Non-pigmented ciliary epithelial cell (primary cell): ENCODE results near the gene FAM229A.
"Not testable (repeated sequence)": the region's sequence is repeated elsewhere in the genome, so short reads cannot be mapped to it uniquely, and the experiment has no call there.

Experiments used
- DNase-seq: peaks from one replicate; pipeline ENCODE4 v3.0.0-alpha.2; 2010; ENCODE audit warnings: low read depth

FAM229A gene

DNA sequence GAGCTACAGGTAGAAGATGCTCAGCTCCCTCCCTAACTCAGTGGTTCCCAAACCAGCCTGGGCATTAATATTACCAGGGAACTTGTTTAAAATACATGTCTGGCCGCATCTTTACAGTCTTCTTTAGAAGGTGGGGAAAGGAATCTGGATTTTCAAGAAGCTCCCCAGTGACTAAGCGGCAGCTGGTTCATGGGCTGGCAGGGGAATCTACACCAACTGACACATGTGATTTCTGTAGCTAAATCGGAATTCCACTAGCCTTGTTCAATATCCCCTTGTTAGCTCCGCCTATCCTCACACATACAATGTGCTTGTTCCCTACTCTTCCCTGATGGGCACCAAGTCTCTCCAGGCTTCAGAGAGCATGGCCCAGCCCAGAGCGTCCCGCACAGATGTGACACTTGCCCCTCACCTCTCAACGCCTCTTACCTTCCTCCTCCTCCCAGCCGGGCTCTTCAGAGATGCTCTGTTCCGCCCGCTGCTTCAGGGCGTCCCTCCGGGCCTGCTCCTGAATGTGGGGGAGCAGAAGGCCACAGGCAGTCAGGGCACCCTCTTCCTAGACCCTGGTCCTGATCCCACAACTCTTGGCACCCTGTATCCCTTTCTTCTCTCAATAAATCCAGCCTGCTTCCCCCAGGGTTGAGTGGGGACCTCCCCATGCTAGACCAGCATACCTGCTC, 15.4 kb upstream of the FAM229A start:
- no peak for DNase-seq

DNA sequence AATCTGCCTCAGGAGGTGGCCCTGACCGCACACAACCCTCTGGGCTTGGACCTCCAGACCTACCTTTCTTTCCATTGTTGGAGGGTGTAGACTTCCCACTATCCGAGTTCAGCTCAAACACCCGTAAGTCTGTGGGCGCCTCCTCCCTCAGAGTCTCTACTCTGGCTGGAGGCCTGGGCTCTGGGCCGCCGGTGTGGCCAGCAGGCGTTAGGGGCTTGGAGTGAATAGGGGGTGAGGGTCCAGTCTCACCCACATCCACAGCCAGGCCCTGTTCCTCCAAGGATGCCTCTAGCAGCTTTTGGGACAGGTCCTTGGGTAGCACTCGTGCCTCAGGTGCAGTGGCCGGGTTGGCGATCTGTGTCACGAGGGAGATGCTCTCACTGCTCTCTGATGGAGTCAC, 13.9 kb upstream of the FAM229A start:
- DNase-seq: no peak

DNA sequence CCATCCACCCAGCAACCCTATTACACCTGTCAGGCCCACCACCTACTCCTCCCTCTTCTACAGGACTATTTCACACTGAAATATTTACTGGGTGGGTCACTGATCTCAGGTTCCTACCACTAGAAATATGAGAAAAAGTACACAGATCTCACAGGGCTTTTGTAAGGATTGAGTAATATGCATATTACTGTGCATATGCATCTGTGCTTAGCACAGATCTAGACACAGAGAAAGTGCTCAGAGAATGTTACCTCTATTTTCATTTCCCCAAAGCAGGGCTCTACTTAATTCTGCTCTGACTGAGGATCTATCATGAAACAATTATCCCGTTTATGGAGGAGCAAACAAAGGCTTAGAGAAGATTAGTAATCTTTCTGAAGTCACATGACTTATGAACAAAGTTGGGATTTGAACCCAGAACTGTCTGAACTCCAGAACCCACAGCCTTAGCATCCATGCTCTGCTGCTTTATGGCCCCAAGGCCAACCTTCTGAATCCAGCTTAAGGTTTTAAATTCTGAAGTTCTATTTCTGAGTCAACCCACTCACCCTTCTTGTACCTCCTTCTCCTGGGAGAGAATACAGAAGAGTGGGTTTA, 11.8 kb upstream of the FAM229A start:
- DNase-seq: no peak

DNA sequence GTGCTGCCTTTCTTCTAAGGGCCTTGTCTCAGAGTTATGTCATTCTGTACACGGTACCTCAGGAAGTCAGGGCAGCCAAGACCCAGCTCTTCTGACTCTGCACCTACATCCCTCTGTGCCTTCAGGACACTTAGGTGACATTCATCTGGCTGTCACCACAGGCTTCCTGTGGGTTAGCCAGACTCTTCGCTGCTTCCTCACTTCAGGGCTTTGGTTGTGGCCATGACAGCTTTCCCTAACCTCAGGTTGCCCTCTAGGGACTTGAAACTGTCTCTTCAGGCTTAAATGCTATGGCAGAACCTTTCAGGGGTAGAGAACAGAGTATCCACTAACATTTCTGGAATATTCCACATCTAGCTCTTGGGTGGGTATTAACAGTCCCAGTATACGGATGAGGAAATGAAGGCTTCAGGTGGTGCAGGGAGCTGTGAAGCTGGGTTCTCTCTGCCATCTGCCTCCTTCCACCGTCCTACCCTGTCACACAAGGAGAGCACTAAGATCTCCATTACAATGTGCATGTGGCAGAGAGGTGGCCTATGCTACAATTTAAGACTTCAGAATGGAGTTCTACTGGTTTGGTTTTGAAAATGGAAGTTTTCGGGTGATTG, 10.0 kb upstream of the FAM229A start:
- no peak for DNase-seq

DNA sequence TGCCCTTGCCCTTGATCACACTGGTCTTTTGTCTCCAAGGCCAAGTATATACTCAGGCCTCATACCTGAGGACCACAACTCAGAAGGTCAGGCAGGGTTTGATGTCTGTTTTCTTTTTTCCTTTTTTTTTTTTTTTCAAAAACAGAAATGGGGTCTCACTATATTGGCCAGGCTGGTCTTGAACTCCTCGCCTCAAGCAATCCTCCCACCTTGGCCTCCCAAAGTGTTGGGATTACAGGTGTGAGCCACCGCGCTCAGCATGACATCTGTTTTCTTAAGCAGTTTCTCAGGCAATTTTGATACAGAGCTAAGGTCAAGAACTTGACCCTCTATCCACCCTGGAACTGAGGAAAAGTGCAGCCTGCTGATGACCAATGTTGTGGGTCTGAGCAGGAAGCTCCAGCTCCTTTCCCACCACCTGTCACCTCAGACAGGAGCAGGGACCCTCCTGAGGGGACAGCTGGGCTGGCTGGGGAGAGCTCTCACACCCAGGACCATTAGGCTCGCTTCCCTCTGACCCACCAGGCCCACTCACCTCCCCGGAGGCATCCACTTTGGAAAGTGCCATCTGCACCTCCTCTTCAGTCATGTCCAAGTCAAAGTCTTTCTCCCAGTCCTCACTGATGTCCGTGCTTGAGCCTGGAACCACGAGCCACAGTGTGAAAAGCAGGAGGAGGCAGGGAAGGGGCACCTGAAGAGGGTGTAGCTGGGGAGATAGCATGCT, 5.8 kb upstream of the FAM229A start:
- no peak for DNase-seq

DNA sequence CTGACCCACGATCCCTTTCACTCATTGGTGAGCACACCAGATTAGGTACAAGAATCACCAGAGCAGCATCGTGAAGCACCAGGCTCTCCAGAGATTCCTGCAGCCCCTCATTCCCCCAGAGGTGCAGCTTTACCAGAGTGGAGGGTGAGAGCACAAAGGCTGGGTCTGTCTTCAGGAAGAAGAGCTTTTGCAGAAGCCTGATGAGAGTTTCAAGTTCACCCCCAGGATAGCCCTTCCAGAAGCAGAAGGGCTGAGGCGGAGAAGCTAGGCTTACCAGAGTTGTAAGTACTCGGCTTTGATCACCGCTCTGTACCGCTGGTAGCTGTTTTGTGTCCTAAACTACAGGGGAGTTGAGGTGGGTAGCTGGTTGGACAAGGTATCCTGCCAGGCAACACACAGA, 3.2 kb upstream of the FAM229A start:
- DNase-seq: no peak

DNA sequence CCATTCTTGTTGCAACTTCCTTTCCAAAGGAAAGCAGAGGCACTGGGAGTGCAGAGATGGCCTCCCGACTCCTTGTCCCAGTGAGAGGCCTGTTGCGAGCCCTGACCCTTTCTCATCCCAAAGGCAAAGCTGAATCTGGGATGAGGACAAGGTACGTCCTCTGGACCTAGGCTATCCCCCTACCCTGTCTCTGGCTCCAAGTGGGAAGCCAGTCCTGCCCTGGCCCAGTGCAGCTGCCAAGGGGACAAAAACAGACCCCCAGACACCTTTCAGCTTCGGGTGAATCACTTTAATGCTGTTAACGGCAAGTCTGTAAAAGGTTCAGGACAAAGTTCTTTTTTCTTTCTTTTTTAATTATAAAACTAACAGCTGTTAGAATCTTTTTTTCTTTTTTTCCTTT, 2.6 kb upstream of the FAM229A start:
- no peak for DNase-seq

DNA sequence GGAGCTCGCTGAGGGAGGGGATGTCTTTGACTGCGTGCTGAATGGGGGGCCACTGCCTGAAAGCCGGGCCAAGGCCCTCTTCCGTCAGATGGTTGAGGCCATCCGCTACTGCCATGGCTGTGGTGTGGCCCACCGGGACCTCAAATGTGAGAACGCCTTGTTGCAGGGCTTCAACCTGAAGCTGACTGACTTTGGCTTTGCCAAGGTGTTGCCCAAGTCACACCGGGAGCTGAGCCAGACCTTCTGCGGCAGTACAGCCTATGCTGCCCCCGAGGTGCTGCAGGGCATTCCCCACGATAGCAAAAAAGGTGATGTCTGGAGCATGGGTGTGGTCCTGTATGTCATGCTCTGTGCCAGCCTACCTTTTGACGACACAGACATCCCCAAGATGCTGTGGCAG, 1.4 kb upstream of the FAM229A start:
- no peak for DNase-seq

DNA sequence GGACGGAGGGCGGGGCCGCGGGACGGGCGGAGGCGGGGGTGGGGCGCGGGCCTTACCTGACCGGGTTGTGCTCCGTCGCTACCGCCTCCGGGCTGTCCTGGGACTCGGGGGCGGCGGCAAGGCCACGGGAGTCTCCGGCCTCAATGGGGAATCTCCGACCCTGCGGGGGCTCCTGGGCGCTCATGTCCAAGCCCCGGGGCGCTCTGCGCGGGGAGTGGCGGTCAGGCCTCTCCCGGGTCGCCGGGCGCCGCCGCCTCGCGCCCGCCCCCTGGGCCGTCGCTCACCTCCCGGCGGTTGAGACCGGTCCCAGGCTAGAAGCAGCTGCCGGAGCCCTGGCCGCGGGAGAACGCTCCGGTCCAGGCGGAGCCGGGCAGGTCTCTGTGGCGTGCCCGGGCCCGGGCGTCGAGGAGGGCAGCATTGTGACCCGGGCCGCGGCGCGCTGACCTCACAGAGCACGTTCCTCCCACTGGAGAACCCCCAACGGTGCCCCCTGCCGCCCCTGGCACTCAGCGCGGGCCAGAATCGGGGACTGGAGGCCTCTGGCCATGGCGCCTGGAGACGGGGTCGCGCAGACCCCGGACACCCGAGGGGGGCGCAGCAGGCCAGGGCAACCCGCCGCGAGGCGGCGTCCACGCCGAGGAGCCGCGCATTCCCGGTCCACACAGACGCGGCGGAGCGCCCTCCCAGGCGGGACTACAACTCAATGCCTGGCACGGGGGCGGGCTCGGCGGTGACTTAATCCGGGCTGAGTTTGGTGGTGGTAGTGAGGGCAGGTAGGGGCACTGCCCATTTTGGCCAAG, 411 bp downstream of the FAM229A start:
- DNase-seq: no peak

DNA sequence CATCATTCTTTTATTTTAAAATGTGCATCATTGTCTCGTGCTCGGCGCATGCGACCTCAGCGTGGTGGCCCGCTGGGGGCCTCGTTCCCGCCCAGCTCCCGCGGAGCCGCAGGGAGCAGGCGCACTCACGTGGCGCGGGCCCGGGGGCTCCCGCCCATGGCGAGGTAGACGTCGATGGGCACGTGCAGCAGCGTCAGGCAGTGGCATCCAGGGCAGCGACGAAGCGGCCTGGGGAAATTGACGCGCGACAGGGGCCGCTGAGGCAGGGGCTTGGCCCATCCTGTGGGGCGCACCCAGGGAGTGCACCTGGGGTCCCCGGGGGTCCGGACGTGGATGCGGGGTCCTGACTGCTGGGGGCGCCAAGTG, 994 bp downstream of the FAM229A start:
- DNase-seq: no peak

DNA sequence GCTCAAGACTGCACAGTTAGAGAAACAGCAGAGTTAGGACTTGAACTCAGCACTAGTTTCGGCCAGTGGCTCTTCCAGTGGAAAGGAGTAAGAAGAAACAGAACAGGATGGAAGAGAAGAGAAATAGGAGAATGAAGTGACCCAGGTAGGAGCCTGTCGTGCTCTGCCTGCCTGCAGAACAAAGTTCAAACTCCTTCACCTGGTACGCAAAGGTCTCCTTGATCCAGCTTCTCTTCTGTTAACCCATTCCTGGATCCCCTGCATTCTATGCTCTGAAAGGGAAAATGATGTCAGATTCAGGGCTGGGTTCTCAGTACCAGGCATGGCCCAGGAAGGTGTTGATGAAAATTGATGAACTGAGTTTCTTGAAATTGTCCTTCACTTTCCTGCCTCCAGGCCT, 3.9 kb downstream of the FAM229A start:
- DNase-seq: no peak

DNA sequence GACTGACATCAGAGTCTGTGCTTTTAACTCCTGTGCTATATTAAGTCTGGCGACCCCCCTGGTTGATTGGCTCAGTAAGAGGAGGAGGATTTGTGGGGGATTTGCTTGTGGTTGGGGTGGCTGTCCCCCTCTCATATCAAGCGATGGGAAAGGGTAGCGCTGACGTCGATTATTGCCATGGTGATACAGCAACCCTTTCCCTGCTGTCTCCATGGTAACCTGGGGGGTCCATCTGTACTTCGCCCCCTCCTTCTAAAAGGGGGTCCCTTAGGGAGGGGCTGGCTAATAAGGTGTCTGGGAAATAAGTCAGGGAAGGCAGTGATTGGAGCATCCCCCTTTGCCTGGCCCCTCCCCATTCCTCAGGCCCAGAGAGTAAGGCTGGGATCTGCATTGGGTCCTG, 4.7 kb downstream of the FAM229A start:
- DNase-seq: no peak

DNA sequence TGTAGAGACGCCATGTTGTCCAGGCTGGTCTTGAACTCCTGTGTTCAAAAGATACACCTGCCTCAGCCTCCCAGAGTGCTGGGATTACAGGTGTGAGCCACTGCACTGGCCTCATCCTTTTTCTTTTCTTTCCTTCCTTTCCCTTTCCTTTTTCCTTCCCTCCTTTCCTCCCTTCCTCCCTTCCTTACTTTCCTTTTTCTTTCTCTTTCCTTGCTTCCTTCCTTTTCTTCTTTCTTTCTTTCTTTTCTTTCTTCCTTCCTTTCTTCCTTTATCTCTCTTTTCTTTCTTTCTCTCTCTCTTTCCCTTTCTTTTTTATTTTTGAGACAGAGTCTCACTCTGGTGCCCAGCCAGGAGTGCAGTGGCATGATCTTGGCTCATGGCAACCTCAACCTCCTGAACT, 5.8 kb downstream of the FAM229A start:
- DNase-seq: no peak

DNA sequence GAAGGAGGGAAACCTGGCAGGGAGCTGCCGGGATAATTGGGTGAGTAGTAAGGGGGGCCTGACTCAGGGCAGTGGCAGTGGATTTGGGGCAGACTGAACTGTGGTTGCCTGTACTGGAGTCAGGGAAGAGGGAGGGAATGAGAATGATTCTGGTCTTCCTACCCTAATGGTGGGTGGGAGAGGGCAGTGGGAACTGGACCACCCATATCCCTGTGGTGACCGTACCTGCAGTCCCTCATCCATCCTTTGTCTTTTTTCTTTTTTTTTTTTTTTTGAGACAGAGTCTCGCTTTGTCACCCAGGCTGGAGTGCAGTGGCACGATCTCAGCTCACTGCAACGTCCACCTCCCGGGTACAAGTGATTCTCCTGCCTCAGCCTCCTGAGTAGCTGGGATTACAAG, 6.5 kb downstream of the FAM229A start:
- DNase-seq: not testable (repeated sequence)

DNA sequence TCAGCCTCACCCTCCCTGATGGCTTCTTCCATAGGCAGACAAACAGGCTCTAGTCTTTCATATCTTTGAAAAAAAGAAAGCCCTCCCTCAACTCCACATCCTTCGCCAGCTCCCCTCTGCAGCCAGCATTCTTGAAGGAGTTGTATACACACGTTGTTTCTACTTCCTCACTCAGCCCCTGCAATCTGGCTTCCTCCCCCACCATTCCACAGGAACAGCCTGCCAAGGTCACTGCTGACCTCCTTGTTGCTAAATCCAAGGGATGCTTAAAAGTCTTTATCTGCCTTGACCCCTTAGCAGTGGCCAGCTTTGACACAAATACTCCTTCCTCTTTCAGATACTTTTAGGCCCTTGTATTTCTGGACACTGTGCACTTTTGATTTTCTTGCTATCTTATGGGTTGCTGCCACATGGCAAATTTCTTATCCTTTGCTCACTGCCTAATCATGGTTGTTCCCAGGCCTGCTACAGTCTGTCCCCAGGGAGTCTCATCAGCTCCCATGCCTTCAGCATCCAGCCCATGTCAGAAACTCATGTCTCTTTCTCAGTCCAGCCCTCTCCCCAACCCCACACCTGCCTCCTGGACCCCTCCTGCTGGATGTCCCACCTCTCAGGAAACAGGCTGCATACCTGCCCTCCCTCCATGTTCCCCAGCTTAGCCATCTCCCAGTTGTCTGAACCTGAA, 8.3 kb downstream of the FAM229A start:
- no peak for DNase-seq

DNA sequence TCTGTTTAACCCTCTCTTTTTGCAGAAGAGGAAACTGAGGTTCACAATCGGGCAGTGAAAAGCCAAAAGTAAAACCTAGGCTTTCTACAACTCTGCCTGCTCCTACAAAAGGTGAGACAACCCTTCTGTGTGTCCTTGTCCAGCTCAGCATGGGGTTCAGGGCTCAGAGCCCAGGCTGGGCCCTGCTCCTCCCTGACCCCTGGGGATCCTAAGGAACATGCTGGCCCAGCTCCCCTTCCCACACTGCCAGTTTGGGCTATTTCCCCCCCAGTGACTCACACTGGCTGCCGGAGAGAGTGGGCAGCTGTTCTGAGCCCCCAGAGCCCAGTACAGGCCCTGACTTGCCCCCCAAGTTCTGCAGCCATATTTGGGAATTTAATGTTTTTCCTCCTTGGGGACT, 8.9 kb downstream of the FAM229A start:
- DNase-seq: no peak

DNA sequence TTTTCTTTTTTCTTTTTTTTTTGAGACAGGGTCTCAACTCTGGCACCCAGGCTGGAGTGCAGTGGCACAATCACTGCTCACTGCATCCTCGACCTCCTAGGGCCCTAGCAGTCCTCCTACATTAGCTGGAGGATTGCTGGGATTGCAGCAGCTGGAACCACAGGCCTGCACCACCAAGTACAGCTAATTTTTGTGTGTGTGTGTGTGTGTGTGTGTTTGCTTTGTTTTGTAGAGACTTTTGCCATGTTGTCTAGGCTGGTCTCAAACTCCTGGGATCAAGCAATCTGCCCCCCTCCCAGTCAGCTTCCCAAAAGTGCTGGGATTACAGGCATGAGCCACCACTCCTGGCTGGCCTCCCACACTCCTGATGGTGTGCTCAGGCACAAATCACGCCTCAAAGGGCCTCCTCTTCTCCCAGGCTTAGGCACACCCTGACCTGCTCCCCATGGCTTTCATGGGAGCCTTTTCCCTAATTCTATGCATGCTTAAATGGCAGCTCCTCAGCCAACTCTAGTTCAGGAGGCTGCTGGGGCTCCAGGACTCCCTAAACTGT, 9.4 kb downstream of the FAM229A start:
- DNase-seq: no peak

DNA sequence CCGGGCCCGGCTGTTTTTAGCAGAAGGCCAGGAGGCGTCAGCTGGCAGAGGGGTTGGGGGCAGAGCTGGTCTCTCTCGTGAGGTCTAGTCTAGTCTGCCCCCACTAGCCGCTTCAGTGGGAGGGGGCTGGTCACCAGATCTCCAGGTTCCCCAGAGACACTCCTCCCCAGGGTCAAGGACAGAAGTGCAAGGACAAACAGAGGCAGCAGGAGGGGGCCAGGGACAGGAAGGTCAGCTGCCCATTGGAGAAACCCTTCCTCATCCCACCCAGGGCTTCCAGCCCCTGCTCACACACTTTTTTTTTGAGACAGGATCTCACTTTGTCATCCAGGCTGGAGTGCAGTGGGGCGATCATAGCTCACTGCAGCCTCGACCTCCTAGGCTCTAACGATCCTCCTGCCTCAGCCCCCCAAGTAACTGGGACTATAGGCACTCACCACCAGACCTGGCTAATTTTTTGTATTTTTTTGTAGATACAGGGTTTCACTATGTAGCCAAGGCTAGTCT, 10.0 kb downstream of the FAM229A start:
- DNase-seq: no peak

DNA sequence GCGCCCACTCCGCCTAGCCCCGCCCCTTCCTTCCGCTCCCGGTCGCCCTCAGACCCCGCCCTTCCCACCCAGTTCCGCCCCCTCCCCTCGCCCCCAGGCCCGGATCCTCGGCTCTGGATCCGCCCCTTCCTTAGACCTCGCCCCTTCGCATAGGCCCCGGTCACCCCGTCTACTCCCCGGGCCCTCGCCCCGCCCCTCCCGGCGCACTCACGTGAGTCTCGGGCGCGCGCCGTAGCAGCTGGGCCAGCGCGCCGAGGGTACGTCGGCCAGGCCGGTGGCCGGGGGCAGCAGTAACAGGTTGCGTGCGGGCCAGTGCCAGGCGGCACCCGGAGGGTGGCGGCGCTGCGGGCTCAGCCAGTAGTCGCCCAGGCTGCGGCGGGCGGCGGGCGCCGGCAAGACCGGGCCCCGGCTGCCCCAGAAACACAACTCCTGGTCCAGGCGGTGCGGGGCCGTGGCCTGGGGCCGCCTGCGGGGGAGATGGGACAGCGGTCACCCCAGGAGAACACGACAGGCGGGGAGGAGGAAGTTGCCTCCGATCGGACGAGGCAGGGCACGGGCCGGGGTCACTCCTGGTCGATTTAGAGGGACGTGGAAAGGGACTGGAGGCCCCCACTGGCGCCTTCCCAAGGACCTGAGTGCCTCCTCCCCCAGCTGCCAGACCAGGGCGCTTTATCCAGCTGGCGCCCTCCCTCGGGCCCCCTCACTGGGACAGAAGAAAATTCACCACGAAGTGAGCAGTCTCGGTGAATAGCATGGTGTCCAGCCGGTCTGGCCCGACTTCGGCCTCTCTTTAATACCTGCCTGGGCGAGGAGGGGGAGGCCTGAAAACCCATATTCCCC, 10.7 kb downstream of the FAM229A start:
- no peak for DNase-seq

DNA sequence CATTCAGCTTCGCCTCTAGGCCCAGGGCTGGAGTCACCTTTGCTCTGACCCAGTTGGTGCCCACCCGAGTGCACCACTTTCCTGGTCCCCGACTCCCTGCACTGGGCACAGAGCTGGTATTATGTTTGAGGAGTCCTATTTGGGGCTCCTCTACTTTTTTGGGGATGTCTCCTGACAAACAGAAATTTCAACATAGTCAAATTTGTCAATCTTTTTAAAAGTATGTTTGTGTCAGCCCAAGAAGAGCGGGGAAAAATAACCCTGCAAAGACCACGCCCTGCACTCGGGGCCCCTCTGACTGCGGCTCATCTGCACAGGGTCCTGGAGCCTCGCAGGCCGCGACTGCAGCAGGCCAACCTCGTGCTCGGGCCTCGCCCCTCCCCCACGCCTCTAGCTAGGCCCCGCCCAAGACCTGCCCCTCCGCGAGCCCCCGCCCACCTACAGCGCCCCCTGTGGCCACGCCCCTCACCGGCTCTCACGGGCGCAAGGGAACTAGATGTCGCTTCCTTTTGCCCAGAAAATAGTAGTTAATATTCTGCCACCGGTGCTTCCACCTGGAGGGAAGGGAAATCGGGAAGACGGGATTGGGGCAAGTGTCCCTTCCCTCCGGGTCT, 11.4 kb downstream of the FAM229A start:
- no peak for DNase-seq
